ENCODE results near the gene GPC6.

GPC6 gene

GRCh38 chr13:94313926-94314325 is 1087.3 kb downstream of the GPC6 start:
- TF ChIP-seq PBX3 (CRISPR knock-in tag; IDR thresholded peaks at IDR 0.05) = no peak
- no peak for TF ChIP-seq YY1 (tag by site-specific recombination; IDR thresholded peaks at IDR 0.05)
- Histone ChIP-seq H3K4me3 (ENCODE audit: low read depth, low read length) (no peak overlapping the region), H3K27ac (ENCODE audit: extremely low read depth, low read depth, low read length) (no peak overlapping the region), H3K9me3 (ENCODE audit: control insufficient read depth, insufficient read depth, low read depth, low read length) (no peaks in the 10 kb centered on the region), H3K4me1 (ENCODE audit: control insufficient read depth, insufficient read depth, low read length) (no peaks in the 10 kb centered on the region), H3K36me3 (ENCODE audit: control insufficient read depth in 2 of 2, insufficient read depth in 1 of 2, low read length in 2 of 2) (no peaks in the 10 kb centered on the region)
- POLR2A ChIA-PET = no interaction called here
- CTCF ChIA-PET = no interaction called here

DNA sequence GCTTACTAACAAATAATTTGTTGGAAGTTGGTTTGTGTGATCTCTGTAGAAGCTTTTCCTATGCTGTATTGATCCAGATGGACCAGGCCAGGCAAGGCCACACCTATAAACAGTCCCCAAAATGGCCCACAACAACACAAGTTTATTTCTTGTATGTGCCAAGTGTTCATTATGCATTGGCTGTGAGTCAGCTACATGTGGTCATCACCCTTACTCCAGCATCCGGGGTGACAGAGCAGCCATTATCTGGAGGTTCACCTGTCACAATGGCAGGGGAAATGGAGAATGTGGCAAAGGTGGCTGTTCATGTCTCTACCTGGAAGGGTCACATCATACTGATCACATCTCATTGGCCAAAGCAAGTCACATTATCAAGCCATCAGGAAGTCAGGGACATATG is 1088.6 kb downstream of the GPC6 start:
- POLR2A ChIA-PET = no interaction called here
- no peaks in the 10 kb centered on the region for H3K9me3 ChIP-seq (ENCODE audit: control insufficient read depth, insufficient read depth, low read depth, low read length)
- H3K36me3 ChIP-seq (ENCODE audit: control insufficient read depth in 2 of 2, insufficient read depth in 1 of 2, low read length in 2 of 2) = no peaks in the 10 kb centered on the region
- no peaks in the 10 kb centered on the region for H3K4me1 ChIP-seq (ENCODE audit: control insufficient read depth, insufficient read depth, low read length)
- CTCF ChIA-PET = no interaction called here
- H3K4me3 ChIP-seq (ENCODE audit: low read depth, low read length) = no peak overlapping the region
- no peak for TF ChIP-seq ZNF785 (tag by site-specific recombination; IDR thresholded peaks at IDR 0.05)
- TF ChIP-seq REPIN1 (tag by site-specific recombination; IDR thresholded peaks at IDR 0.05; ENCODE audit: low read depth) = no peak
- TF ChIP-seq ZNF623 (tag by site-specific recombination; IDR thresholded peaks at IDR 0.05) = no peak
- TF ChIP-seq SP2 (tag by site-specific recombination; IDR thresholded peaks at IDR 0.05) = no peak
- no peak for TF ChIP-seq TSHZ1 (tag by site-specific recombination; IDR thresholded peaks at IDR 0.05; ENCODE audit: borderline replicate concordance)
- TF ChIP-seq ZNF692 (tag by site-specific recombination; IDR thresholded peaks at IDR 0.05) = no peak
- TF ChIP-seq ZBTB21 (tag by site-specific recombination; IDR thresholded peaks at IDR 0.05) = no peak
- TF ChIP-seq ZNF473 (tag by site-specific recombination; IDR thresholded peaks at IDR 0.05) = no peak
- TF ChIP-seq ZNF701 (tag by site-specific recombination; IDR thresholded peaks at IDR 0.05) = no peak
- no peak for TF ChIP-seq ZSCAN30 (tag by site-specific recombination; IDR thresholded peaks at IDR 0.05)
- TF ChIP-seq OVOL3 (tag by site-specific recombination; IDR thresholded peaks at IDR 0.05) = no peak
- TF ChIP-seq GLIS1 (tag by site-specific recombination; IDR thresholded peaks at IDR 0.05) = no peak
- TF ChIP-seq ZNF560 (tag by site-specific recombination; IDR thresholded peaks at IDR 0.05; ENCODE audit: borderline replicate concordance) = no peak
- TF ChIP-seq ZNF768 (tag by site-specific recombination; IDR thresholded peaks at IDR 0.05) = no peak
- TF ChIP-seq ZNF114 (tag by site-specific recombination; IDR thresholded peaks at IDR 0.05) = no peak
- no peak for TF ChIP-seq ZNF677 (tag by site-specific recombination; IDR thresholded peaks at IDR 0.05)
- TF ChIP-seq ZNF335 (tag by site-specific recombination; conservative IDR thresholded peaks at IDR 0.05) = no peak
- TF ChIP-seq MYNN (tag by site-specific recombination; IDR thresholded peaks at IDR 0.05; ENCODE audit: borderline replicate concordance) = no peak
- no peak overlapping the region for H3K27ac ChIP-seq (ENCODE audit: extremely low read depth, low read depth, low read length)
